Measurements from ENCODE around the gene TCP10L.
"Not testable (repeated sequence)": the region's sequence is repeated elsewhere in the genome, so short reads cannot be mapped to it uniquely, and the experiment has no call there.

TCP10L gene

GRCh38 chr21:32545948-32546441 is 39.3 kb downstream of the TCP10L start:
- no peak for DNase-seq (ENCODE audit: extremely low read depth, low read depth)
- TF ChIP-seq CTCF (IDR thresholded peaks at IDR 0.05; ENCODE audit: low read depth, low read length, missing control alignments): no peak
- H3K4me3 ChIP-seq (replicated peaks; ENCODE audit: low read depth, low read length): no peak overlapping the region

- no peak for TF ChIP-seq CTCF (IDR thresholded peaks at IDR 0.05; ENCODE audit: low read depth, low read length, missing control alignments)
- DNase-seq (ENCODE audit: extremely low read depth, low read depth): no peak
- no peak overlapping the region for H3K4me3 ChIP-seq (replicated peaks; ENCODE audit: low read depth, low read length)
Measured at GRCh38 chr21:32544697-32545096, 40.6 kb downstream of the TCP10L start.

GRCh38 chr21:32543975-32544374 is 41.3 kb downstream of the TCP10L start:
- DNase-seq (ENCODE audit: extremely low read depth, low read depth): no peak
- no peak for TF ChIP-seq CTCF (IDR thresholded peaks at IDR 0.05; ENCODE audit: low read depth, low read length, missing control alignments)
- no peak overlapping the region for H3K4me3 ChIP-seq (replicated peaks; ENCODE audit: low read depth, low read length)

- not testable (repeated sequence) for H3K4me3 ChIP-seq (replicated peaks; ENCODE audit: low read depth, low read length); DNase-seq (ENCODE audit: extremely low read depth, low read depth)
Measured at GRCh38 chr21:32543056-32543455, 42.3 kb downstream of the TCP10L start.

- TF ChIP-seq CTCF (IDR thresholded peaks at IDR 0.05; ENCODE audit: low read depth, low read length, missing control alignments): no peak
- H3K4me3 ChIP-seq (replicated peaks; ENCODE audit: low read depth, low read length): no peak overlapping the region
- no peak for DNase-seq (ENCODE audit: extremely low read depth, low read depth)
Measured at GRCh38 chr21:32539378-32539777, 45.9 kb downstream of the TCP10L start.

GRCh38 chr21:32538147-32538792 is 47.1 kb downstream of the TCP10L start:
- H3K4me3 ChIP-seq (replicated peaks; ENCODE audit: low read depth, low read length): no peak overlapping the region
- DNase-seq (ENCODE audit: extremely low read depth, low read depth): no peak
- TF ChIP-seq CTCF (IDR thresholded peaks at IDR 0.05; ENCODE audit: low read depth, low read length, missing control alignments): no peak

- H3K4me3 ChIP-seq (replicated peaks; ENCODE audit: low read depth, low read length): no peak overlapping the region
- no peak for DNase-seq (ENCODE audit: extremely low read depth, low read depth)
- no peak for TF ChIP-seq CTCF (IDR thresholded peaks at IDR 0.05; ENCODE audit: low read depth, low read length, missing control alignments)
Measured at GRCh38 chr21:32537569-32537881, 47.8 kb downstream of the TCP10L start.
